Skin epidermis (tissue), 12 donors: ENCODE results near the gene C1orf52.
"Not testable (repeated sequence)": the region's sequence is repeated elsewhere in the genome, so short reads cannot be mapped to it uniquely, and the experiment has no call there.

Experiments used
- H3K27ac ChIP-seq, 21 experiments: fragments of 200-600 bp; sonication (generic) in 11 of 21; one replicate each; pipeline ENCODE4 v1.5.0; 2020; ENCODE audit warnings: mild to moderate bottlenecking in 3 of 21, inconsistent platforms in 2 of 21, moderate library complexity in 2 of 21
- H3K4me3 ChIP-seq, 7 experiments: fragments of 200-600 bp; sonication (generic) in 2 of 7; one replicate each; pipeline ENCODE4 v1.5.0; 2020; ENCODE audit warnings: inconsistent platforms in 2 of 7, mild to moderate bottlenecking in 2 of 7, moderate library complexity in 1 of 7

Gene C1orf52

GRCh38 chr1:85279458-85280080 lies 20.1 kb upstream of the C1orf52 start:
- Histone ChIP-seq H3K27ac (peak overlapping the region in 20 of 21 experiments; percentile 44 to 98 (median 78)), H3K4me3 (no peak overlapping the region)

GRCh38 chr1:85278853-85279314 lies 19.4 kb upstream of the C1orf52 start:
- peak overlapping the region in 20 of 21 experiments; percentile 44 to 98 (median 78) for H3K27ac ChIP-seq
- H3K4me3 ChIP-seq: peak overlapping the region in 1 of 7 experiments; percentile 21

- Histone ChIP-seq H3K27ac (peak overlapping the region in 7 of 21 experiments; percentile 75 to 99 (median 98)), H3K4me3 (no peak overlapping the region)
Observed at GRCh38 chr1:85277802-85278201, 18.3 kb upstream of the C1orf52 start.

- H3K4me3 ChIP-seq: peak overlapping the region; percentile 64 to 98 (median 87)
- H3K27ac ChIP-seq: peak overlapping the region in 20 of 21 experiments; percentile 75 to 99 (median 97)
Observed at GRCh38 chr1:85276978-85277639, 17.6 kb upstream of the C1orf52 start.

GRCh38 chr1:85276215-85276977 lies 16.9 kb upstream of the C1orf52 start, which contains the start of gene BCL10:
BCL10 (minus strand) TSS chr1:85276632; CDS start chr1:85276352, 280 bp downstream.
- peak within 1 kb of the TSS; percentile 82 to 99 (median 97) for H3K27ac ChIP-seq
- H3K4me3 ChIP-seq: peak within 1 kb of the TSS; percentile 64 to 98 (median 87)

GRCh38 chr1:85275701-85276214 lies 16.3 kb upstream of the C1orf52 start:
- Histone ChIP-seq H3K4me3 (peak overlapping the region; percentile 64 to 98 (median 87)), H3K27ac (peak overlapping the region; percentile 82 to 99 (median 97))

- Histone ChIP-seq H3K4me3 (peak overlapping the region; percentile 64 to 98 (median 87)), H3K27ac (peak overlapping the region in 18 of 21 experiments; percentile 31 to 99 (median 97))
Observed at GRCh38 chr1:85274969-85275453, 15.5 kb upstream of the C1orf52 start.

GRCh38 chr1:85273397-85273796 lies 13.9 kb upstream of the C1orf52 start:
- H3K4me3 ChIP-seq: no peak overlapping the region
- H3K27ac ChIP-seq: peak overlapping the region in 1 of 21 experiments; percentile 99

GRCh38 chr1:85268801-85269585 lies 9.5 kb upstream of the C1orf52 start:
- Histone ChIP-seq H3K27ac (no peak overlapping the region), H3K4me3 (no peak overlapping the region)

GRCh38 chr1:85267313-85267712 lies 7.9 kb upstream of the C1orf52 start:
- no peak overlapping the region for H3K27ac ChIP-seq
- H3K4me3 ChIP-seq: no peak overlapping the region

- no peak overlapping the region for H3K4me3 ChIP-seq
- H3K27ac ChIP-seq: no peak overlapping the region
Observed at GRCh38 chr1:85264150-85264549, 4.7 kb upstream of the C1orf52 start.

- H3K27ac ChIP-seq: no peak overlapping the region
Observed at GRCh38 chr1:85262985-85263384, 3.5 kb upstream of the C1orf52 start.

GRCh38 chr1:85259912-85260274 lies 431 bp upstream of the C1orf52 start:
- peak overlapping the region; percentile 55 to 99 (median 98) for H3K4me3 ChIP-seq
- peak overlapping the region in 20 of 21 experiments; percentile 63 to 95 (median 88) for H3K27ac ChIP-seq

More at GRCh38 chr1:85262985-85263384, 3.5 kb upstream of the C1orf52 start:
- no peak overlapping the region for H3K4me3 ChIP-seq

- Histone ChIP-seq H3K27ac (peak overlapping the region; percentile 61 to 95 (median 88)), H3K4me3 (peak overlapping the region; percentile 55 to 99 (median 98))
Observed at GRCh38 chr1:85258536-85259117, 835 bp downstream of the C1orf52 start.

GRCh38 chr1:85249042-85249441 lies 10.4 kb downstream of the C1orf52 start:
- not testable (repeated sequence) for H3K27ac ChIP-seq, H3K4me3 ChIP-seq

- H3K27ac ChIP-seq: peak overlapping the region in 1 of 21 experiments; percentile 15
- no peak overlapping the region for H3K4me3 ChIP-seq
Observed at GRCh38 chr1:85245891-85246290, 13.6 kb downstream of the C1orf52 start.

- no peak overlapping the region for H3K4me3 ChIP-seq
- H3K27ac ChIP-seq: peak overlapping the region in 2 of 21 experiments; percentile 11 to 15
Observed at GRCh38 chr1:85245456-85245855, 14.0 kb downstream of the C1orf52 start.

- Histone ChIP-seq H3K4me3 (no peak overlapping the region), H3K27ac (peak overlapping the region in 3 of 21 experiments; percentile 1 to 41 (median 8))
Observed at GRCh38 chr1:85244271-85245061, 15.0 kb downstream of the C1orf52 start.
